G401 (cell line): ENCODE measurements around the gene LDB2. TPM values are rescaled to one million over a fixed set of nuclear protein-coding genes. Genes with fewer than 3 reads are reported as not detected.

Experiments
- DNase-seq: peaks from one replicate; pipeline ENCODE4 v3.0.0-alpha.2; 2015; ENCODE audit warnings: low spot score
- in situ Hi-C: cut with HindIII; loops from 2 replicates; pipeline ENCODE4 v1.10.0; 2016; ENCODE audit warnings: low sequenced_read_pairs, mixed read lengths
- total RNA-seq: library from RNA; depleted of rRNA; stranded (reverse); fragments of >200 nt; shearing (Covaris generic); gene quantifications from 2 replicates; pipeline ENCODE4 v1.2.3, GENCODE V29; 2014

The LDB2 gene
- total RNA-seq, 1 experiment from 2014 or later, result not detected

- no peak for DNase-seq
- in situ Hi-C loops, result no loop called here
These were observed 222.1 kb downstream of the LDB2 start for GRCh38 chr4:16676230-16676770.

- no peak for DNase-seq
- in situ Hi-C loops, result no loop called here
These were observed 224.4 kb downstream of the LDB2 start for GRCh38 chr4:16674082-16674481.

DNA sequence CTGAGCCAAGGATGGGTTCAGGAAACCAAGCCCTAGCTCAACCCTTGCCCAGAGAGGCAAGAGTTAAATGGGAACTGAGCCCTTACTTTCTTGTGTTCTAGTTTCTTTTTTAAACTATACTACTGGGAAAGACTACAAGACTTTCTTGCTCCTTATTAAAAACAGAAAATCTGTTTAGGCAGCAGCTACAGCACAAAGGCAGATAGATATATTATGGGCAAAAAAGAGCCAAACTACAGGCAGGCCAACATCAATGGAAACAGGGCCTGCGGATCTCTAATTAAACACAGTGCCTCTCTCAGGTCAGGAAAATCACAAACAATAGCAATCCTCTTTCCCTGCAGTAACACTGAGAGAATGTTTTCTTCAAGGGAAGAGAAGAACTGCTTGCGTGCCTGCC lies 226.0 kb downstream of the LDB2 start:
- DNase-seq, result no peak
- in situ Hi-C loops, result no loop called here

DNA sequence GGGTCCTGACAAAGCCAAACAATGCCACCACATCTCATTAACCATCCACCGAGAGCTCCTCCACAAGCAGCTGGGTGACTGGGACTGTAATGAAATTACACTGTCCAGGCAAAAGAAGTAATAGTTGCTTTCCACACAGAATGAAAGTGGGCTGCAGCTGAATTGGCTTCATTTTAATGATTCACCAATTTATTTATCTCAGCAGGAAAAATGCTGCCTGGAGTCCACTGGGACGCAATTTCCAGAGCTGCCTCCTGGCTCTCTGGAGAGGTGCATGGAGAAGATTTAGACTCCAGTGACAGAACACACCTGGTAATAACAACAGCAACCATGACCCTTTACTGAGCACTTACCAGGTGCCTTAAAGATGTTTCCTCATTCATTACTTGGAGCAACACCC lies 226.7 kb downstream of the LDB2 start:
- no peak for DNase-seq
- in situ Hi-C loops, result no loop called here

DNA sequence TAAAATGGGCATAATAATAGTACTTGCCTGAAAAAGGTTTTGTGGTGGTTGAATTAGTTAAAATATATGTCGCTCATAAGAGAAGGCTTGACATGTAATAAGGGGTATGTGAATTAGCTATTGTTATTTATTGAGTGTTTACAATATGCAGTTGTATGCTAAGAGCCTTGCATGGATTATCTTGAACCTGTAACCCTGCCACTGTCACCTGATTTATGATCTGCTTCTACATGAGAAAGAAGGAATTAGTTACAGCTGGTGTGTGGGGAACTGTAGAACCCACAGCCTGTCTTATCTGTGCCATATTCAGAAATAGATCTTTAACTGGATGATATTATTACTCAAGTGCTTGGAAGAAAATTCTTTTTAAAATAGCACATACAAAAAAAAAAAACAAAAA lies 227.7 kb downstream of the LDB2 start:
- no peak for DNase-seq
- in situ Hi-C loops, result no loop called here

GRCh38 chr4:16669036-16669435 lies 229.4 kb downstream of the LDB2 start:
- in situ Hi-C loops, result no loop called here
- DNase-seq, result no peak

- in situ Hi-C loops, result no loop called here
- DNase-seq, result no peak
These were observed 230.0 kb downstream of the LDB2 start for GRCh38 chr4:16668488-16668887.

DNA sequence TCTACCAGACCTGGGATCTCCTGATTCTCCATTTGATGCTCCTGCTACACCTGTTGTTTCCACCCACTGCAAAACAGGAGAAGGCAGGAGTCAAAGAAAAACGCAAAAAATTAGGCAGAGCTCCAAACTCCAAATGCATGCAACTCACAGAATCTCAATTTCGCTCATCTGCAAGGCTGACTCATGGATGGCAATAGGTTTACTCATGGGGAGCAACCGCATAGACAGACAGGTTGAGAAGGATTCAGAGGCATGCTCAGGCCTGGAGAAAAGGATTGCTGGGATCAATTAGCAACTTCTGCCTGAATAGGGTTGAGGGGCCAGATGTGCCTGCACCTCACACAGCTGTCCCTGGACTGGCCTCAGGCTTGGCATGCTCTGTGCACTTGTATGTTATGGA lies 231.0 kb downstream of the LDB2 start:
- in situ Hi-C loops, result no loop called here
- no peak for DNase-seq

GRCh38 chr4:16665942-16666551 lies 232.4 kb downstream of the LDB2 start:
- DNase-seq, result no peak
- in situ Hi-C loops, result no loop called here

DNA sequence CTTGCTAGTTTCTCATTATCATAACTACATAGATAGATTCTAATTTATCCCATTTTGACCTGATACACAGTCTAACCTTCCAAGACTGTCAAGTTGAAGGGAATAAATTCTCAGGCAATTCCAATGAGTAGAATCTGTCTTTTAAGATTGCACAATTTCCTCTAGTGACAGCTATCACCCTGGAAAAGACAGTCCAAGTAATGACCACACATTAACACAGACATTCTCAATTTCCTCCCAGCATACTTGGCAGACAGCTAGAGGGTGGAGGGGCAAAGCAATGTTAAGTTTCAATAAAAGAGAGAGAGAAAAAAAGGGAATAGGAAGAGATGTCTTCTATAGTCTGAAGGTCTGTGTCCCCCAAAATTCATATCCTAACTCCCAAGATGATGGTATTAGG lies 234.7 kb downstream of the LDB2 start:
- in situ Hi-C loops, result no loop called here

DNA sequence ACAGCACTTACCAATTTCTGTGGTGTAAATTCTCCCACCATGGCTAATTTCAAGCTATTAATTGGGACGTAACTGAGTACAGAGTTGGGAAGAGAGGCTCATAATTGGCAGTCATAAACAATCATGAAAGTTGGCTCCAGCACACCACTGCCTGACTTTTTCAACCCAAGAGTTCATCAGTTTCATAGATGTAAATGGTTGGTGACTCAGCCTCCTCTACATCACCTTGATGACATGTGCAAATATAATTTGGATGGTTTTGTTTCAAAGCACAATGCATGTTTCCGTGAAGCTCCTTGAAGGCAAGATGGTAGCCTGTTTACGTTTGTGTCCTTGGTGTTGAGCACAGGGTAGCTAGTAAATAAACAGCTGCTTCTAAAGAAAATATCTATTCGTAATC lies 235.1 kb downstream of the LDB2 start:
- in situ Hi-C loops, result no loop called here

More for the DNA sequence above, 234.7 kb downstream of the LDB2 start:
- DNase-seq, result no peak

DNA sequence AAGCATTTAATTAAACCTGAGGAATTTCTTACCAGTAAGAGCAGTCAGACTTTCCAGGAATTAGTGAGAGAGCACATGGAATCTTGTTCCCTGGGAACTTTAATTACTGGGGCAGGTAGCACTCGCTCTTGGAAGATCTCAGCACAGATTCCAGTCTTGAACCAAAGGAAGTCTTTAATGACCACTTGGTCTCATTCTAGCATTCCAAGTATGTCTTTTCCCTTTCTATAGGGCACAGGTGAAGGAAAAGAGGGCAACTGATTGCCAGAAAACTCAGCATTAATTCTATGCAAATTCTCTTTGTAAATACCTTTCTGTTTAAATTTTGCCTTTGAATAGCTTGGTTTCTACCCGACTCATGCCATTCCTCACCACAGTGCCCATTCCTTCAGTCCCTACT lies 236.6 kb downstream of the LDB2 start:
- DNase-seq, result no peak
- in situ Hi-C loops, result no loop called here

More for the DNA sequence above, 235.1 kb downstream of the LDB2 start:
- no peak for DNase-seq

DNA sequence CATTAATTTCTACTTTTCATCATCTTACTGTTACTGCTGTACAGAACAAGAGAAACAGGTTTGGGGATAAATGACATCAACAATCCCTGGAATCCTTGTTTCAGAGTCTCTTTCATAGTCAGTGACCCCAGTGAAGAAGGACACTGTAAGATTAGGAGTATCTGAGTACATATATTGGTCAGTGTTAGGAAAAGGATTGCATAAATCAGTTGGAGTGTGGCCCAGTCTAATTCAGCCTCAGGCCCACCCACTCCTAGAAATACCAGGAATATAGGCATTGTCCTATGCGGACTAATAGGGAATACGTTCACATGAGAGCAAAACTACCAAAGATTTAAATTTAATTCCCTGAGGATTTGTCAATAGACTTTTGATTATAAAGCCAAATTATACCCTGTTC lies 237.8 kb downstream of the LDB2 start:
- DNase-seq, result no peak
- in situ Hi-C loops, result no loop called here

DNA sequence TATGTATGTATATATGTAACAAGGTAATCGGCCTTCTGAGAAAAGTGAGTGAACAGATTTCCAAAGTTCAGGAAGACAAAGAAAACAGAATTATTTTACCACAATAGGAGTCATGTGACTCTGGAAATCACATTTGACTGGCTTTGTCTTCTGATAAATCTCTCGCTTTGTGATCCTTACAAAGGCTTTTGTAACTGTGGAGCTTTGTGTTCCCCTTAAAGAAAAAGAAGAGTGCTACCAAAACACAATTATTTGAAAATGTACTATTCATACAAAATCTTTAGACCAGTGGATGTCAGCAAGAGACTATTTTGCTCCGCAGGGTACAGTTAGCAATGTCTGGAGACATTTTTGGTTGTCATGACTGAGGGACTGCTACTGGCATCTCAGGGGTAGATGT lies 238.8 kb downstream of the LDB2 start:
- DNase-seq, result no peak
- in situ Hi-C loops, result no loop called here

GRCh38 chr4:16659079-16659478 lies 239.4 kb downstream of the LDB2 start:
- DNase-seq, result no peak
- in situ Hi-C loops, result no loop called here

DNA sequence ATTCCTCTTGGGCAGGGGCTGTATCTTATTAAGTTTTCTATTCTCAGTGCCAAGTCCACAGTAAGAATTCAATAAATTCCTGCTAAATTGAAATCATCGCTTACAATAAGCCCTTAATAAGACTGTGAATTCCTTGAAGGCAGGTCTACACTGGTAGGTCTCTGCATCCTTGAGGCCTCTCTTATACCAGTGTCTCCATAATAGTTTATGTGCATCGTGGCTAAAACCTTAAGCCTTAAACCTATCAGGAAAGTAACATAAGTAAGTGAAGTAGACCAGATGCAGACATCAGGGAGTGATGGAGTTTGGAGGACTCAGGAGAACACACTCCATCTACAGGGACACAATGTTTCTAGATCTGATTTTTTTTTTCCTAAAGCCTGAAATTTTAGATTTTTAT lies 240.3 kb downstream of the LDB2 start:
- in situ Hi-C loops, result no loop called here
- DNase-seq, result no peak

GRCh38 chr4:16655111-16655510 lies 243.3 kb downstream of the LDB2 start:
- in situ Hi-C loops, result no loop called here
- DNase-seq, result no peak

DNA sequence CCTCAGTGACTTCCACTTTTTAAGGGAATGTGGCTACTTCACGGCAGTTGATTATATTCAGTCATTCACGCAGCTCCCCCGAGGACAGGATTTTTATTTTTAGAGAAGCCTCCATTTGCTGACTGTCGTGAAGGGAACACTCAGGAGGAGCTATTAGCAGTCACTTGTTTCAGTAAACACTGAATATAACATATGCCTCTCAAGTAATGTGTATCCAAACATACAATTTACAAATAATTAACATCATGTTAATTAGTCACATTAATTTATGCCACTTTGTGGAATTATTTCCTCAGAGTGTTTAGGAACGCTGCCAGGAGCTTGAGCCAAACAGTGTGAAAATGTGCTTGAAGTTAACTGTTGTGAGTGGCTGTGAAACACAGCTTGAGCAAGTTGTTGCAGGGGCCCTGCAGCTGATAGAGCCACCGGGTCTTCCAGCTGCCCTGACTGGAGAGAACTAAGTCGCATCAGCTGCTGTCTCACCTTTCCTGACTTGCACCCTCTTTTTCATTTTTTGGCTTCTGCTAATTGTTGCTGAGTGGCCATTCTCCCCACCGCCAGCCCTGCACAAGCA lies 245.6 kb downstream of the LDB2 start:
- DNase-seq, result no peak
- in situ Hi-C loops, result no loop called here

DNA sequence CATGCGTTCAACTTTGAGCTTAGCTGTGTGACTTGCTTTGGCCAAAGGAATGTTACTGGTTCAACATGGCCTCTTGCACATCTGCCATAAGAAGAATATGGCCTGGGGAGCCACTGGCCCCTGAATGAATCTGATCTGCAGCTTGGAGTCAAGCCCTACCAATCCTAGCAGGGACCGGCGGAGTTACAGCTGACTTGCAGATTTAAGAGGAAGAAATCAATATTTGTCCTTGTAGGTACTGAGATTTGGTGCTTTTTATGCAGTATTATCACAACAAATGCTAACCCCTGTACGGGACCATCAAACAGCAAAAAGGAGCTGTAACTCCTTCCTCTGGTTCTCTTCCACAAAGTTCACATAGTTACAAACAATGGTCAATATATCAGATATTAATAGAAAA lies 252.0 kb downstream of the LDB2 start:
- no peak for DNase-seq
- in situ Hi-C loops, result no loop called here

DNA sequence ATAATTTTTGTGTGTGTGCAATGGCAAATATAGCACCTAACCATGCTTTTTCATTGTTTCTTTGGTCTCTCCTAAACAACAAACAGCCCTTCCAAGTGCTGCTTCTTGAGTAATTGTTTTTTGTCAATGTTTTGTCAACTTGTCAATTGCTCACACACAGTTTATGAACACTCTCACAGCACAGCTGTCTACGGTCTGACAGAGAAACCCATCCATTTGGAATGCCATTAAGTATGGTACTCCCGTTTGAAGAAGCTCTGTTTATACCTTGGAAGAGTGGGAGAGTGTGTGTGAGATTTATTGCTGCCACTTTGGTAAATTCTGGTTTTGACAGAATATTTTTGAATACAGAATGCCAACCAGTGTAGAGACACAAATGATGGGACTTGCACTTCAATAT lies 254.6 kb downstream of the LDB2 start:
- in situ Hi-C loops, result no loop called here

DNA sequence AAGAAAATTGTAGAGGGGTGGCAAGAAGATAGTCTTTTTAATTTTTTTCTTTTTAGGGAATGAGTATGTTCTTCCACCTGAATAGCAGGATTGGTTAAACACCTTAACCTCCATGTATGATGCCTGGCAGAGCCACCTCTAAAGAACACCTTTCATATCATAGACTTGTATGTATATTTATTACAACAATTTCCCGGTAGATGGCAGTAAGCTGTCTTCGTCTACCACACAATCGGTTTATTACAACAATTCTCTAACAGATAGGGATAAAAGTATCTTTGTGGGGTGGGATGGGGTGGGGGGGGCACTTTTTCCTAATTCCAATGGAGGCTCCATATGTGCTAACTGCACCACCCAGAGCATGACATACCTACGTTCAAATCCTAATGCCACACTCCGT lies 255.5 kb downstream of the LDB2 start:
- in situ Hi-C loops, result no loop called here
- no peak for DNase-seq

More for the DNA sequence above, 254.6 kb downstream of the LDB2 start:
- DNase-seq, result no peak
